HG02571 (cell line): ENCODE data around the gene S100A2.

Source experiments
- ATAC-seq: cut with Tn5 transposase; IDR thresholded peaks from one replicate; pipeline ENCODE4 v1.9.1; 2021; ENCODE audit warnings: mild to moderate bottlenecking, moderate library complexity; ENCODE audit not compliant: unreplicated experiment

The S100A2 gene

DNA sequence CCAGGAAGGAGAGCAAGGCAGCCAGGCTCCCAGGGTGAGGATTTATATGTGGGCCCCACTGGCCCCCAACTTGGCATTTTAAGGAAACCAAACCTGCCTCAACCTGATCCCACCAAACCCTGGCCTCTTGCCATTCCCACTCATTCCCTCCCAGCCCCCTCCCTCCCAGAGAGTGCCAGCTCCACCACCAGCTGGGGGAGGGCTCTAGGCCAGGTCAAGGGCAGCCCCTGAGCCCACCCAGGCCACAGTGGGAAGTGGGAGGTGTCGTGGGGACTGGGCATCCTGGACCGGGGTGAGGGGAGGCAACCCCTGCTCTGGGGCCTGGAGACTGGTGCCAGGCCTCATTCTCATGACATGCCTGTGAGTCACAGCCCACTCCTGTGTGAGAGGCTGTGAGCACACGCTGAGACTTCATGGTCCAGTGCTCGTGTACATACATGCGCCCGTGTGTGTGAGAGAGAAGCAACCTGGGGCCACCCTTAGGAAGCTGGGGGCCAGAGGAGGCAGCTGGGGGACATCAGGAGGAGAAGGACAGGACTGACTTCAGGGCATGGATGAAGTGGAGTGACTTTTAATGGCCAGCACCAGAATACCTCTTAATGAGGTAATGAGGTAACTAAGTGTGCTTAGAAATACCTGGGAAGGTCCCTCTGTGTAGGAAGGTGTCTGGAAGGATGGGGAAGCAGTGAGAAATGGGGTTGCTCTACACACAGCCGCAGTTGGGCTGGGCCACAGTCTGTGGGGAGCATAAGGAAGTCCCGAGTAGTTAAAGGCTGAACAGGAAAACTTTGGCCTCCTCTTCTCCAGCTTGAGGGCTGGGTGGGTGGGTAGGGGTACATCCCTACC lies at the start of gene S100A2:
S100A2 (minus strand) TSS at position 316 of the 846 bp plus-strand sequence. CDS start 1,967 bp downstream, outside the sequence.
- no peak for ATAC-seq

DNA sequence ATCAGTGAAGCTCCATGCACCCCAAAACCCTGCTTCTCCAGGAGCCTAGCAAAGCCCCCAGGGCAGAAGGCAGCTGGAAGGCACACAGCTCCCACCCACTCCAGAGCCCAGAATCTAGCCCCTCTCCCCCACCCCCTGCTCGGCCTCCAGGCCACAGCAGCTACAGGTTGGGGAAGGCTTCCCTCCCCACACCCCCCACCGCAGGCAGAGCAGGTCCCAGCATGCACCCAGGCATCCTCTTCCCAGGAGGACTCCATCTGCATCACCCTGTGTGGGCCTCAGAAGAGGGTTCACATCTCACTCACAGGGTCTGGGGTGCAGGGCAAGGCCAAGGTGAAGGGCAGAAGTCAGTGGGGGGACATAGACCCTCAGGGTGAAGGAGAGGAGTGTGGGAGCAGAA lies 49.8 kb upstream of the S100A2 start:
- ATAC-seq: no peak

DNA sequence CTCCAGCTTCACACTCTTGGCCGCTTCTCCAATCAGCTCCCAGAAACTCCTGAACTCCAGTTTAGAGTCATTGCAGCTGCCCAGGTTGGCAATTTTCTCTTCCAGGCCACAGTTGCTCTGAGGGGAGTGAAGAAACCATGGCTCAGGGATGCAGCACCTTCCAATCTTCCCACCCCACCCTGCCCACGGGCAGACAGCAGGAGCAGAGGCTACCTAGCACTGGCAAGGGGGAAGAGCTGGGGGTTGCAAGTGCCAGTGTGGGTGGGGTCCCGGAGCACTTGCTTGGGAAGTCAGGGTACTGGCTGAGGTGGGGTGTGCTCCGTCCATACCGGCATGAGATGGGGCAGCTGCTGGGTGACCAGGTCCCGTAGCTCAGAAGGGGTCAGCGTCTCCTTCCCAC lies 49.3 kb upstream of the S100A2 start:
- no peak for ATAC-seq

DNA sequence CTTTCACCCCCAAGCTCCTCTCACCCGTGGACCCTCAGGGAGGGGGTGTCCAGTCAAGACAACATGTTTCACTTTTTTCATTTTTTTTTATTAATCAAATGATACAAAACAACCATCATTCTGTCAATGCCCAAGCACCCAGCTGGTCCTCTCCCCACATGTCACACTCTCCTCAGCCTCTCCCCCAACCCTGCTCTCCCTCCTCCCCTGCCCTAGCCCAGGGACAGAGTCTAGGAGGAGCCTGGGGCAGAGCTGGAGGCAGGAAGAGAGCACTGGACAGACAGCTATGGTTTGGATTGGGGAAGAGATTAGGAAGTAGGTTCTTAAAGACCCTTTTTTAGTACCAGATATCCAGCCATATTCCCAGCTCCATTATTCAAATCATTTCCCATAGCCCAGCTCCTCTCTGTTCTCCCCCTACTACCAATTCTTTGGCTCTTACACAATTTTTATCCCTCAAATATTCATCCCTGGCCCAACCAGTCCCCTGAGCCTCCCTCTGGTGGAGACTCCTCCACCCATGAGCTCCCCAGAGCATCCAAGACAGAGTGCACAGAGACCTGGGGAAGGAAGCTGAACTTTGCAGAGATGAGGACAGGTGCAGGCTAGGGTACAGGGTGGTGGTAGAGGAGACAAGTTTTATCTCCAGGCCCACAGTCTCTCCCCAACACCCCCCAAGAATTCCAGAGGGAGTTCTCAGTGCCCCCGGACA lies 48.7 kb upstream of the S100A2 start:
- no peak for ATAC-seq

DNA sequence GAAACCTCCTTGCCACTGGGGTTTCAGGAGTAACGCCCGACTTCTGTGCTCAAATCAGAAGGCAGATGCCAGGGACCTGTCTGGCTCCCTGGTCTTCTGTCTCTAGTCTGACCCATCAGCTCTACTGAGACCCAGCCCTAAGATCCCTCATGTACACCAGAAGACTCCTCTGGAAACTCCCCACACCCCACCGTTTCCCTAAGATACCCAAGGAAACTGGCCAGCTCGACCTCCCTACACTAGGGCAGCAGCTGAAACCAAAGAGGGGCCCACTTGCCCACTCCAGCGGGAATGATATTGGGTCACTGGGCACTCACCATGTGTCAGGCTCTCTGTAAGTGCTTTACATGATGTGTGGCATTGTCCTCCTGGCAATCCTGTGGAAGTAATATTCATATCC lies 47.8 kb upstream of the S100A2 start:
- ATAC-seq: no peak

DNA sequence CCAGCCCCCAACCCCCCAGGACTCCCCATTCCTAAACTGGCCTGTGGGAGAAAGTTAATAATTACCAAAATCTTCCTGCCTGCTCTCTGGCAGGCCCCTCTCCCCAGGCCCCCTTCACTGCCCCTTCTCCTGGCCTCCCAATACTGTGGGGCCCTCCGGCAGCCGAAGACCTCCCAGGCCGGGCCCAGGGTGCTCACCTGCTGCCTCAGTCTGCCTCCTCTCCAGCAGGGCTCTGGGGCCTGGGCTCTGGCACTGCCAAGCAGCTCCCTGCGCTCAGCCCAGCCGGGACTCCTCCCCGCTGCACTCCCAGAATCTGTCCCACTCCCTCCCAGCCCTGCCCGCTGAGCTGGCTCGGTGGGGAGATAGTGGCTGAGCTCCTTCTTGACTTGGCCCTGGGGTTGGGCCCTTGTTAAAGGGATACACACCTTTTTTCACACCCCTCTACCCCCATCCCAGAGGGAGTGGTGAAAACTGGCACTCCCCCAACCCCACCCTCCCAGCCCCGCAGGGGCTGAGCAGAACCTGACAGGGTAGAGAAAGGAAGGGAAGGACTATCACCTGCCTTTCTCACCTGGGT lies 47.2 kb upstream of the S100A2 start, which contains the start of gene S100A16:
S100A16 (minus strand) TSS at position 383 of the 577 bp plus-strand sequence. CDS start 4,986 bp downstream, outside the sequence.
- no peak for ATAC-seq

DNA sequence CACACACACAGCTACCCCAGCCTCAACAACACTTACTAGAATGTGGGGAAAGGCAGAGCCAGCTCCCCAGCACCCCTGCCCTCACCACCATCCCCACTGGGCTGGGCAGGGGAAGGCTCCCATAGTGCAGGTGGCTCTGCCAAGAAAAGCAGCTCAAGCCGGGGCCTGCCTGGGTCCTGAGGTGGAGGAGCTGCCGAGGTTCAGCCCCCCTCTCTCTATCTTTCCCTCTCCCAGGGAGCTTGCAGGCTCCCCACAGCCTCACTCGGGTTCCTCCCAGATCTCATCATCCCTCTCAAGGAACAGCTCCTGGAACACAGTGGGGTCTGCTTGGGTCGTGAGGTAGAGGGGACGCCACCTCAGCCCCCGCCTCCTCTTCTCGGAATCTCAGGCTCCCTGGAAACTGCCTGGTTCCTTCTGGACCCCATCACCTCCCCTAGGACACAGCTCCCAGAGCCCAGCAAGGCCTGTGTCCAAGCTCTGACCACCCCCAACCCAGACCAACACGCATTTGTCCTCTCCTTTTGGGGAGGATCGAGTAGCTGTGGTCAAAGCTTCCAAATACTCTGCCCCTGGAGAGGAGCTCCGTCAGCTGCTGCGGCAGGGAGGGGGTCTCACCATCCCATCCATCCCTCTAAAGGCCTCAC lies 46.6 kb upstream of the S100A2 start:
- no peak for ATAC-seq

DNA sequence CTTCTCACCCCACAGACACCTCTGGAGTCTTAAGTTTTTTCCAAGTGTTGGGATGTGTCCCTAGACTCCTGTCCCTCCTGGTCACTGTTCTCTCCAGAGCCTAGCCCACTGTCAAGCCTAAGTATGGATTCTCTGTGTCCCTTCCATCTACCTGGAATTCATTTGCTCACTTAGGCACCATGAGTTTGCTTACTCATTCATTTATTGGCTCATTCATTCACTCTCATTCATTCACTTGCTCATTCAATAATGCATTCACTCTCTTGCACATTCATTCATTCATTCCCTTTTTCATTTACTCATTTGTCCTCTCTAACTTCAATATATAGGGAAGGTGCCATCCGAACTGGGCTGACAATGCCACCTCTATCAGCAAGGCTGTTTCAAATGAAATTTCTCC lies 45.7 kb upstream of the S100A2 start:
- ATAC-seq: no peak

DNA sequence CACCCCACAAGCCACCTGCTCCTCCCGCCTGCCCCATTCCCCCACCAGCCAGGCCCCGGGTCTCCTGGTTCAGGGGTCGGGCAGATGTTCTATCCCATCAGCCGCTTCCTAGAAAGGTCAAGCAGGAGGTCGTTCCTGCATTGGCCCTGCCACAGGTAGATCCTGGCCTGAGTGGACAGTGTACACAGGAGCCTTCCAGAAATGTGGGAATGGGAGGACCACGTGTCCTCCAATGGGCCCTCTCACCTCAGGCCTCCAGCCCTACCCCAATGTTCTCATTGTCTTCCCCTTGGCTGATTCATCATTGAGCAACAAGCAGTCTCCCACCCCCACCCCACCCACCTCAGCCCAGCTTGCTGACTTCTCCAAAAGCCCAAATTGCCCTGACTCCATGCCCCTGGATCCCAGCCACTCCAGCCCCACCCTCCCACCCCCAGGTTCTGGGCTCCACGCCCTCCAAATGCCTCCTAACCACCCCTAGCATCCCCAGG lies 45.2 kb upstream of the S100A2 start:
- no peak for ATAC-seq

DNA sequence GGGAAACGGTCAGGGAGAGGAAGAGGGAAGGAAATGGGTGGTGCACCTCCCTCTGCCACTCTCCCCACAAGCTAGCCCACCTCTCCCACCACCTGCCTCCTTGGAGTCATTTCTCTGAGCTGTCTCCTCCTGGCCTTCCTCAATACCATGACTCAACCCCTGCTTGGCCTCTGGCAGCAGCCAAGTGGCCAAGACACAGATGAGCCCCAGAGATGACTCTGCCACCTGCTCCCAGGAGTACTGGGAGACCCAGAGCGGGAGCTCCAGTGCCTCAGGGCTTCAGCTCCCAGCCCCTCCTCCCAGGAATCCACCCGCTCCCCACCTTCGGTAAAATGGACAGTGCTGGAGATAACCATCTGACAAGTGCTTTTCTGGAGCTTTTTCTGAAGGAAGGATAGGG lies 44.7 kb upstream of the S100A2 start:
- ATAC-seq: no peak

DNA sequence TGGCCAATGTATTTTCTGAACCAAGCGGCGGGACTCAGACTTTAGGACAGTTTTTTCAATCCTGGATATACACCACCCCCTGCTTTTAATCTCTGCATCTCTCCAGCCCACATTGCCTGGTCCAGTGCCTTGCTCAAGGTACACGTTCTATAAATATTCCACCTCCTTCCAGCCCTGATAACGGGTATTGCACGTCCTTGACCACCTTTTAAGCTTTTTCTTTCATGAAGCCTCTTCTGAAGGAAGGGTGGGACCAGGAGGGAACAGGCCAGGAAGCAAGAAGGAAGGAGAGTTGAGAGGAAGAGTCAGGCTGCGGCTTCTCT lies 43.9 kb upstream of the S100A2 start:
- no peak for ATAC-seq

DNA sequence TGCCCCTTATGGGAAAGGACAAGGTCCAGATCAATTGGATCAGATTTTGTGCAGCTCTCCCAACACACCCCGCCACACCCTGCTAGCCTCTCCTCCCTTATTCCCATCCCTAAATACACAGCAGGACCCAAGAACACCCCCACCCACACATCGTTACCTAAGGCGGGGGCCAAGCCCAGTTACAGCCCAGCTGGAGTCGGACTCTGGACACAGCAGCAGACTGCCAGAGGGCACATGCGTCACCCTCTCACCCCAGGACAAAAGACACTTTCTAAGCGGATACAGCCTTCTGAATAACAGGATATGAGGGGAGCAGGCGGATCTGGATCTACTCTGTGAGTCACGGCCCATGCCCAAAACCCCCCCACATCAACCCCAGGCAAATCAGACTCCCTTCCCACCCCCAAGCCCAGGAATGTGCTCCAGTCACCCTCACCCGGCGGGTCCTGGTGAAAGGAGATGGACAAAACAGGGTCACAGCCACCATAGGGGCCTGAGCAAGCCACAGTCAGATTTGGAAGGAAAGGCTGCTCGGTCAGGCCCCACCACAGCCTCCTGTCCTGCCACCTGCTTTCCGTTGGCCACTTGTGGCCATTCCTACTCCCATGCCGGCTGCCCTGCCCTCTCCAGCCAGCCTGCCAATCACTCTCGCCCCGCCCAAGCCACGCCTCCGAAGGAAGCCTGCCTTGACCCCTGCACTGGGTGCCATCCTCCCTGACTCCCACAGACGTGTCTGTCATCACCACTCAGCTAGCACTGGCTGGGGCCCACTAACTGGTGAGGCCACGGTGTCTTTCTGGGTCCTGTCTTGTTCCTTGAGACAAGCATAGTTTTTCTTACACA lies 43.3 kb upstream of the S100A2 start:
- ATAC-seq: no peak

DNA sequence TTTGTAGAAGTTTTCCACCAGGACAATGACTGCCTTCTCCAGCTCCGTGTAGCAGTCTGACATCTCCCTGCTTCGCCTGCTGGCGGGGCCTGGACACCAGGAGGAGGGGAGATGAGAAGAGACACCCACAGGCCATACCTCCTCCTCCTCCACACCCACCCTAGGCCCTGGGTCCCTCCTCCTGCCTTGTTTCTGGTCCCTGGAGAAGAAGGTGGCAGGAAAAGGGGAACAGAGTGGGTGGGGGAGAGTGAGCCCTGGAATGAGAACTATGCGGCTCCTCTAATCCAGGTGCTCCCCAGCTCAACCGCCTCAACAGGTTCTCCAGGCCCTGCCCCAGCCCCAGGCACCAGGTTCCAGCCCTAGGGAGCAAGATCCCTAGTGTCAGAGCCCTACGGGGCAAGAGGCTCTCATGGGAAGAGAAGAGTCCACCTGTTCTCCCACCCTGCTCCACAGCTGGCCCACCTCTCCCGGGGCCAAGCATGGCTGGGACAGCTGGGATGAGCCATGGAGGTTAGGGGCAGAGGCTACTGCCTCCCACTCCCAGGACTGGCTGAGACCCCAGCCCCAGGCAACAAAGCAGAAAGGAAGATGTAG lies 42.5 kb upstream of the S100A2 start:
- ATAC-seq: no peak

DNA sequence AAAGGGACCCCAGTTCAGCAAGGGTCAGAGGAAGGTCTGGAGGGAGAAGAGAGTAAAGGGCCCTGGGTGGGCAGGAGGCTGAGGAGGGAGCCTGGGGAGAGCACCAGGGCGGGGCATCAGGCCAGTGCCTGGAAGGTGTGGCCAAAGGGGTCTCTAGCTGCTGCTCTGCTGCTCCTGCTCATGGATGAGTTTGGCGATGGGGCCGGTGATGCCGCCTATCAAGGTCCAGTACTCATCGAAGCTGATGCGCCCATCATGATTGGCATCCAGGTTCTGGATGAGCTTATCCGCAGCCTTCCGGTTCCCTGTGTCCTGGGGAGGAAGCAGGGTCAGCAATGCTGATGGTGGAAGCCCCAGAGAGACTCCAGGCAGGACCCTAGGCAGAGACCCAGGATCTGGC lies 41.7 kb upstream of the S100A2 start:
- no peak for ATAC-seq

DNA sequence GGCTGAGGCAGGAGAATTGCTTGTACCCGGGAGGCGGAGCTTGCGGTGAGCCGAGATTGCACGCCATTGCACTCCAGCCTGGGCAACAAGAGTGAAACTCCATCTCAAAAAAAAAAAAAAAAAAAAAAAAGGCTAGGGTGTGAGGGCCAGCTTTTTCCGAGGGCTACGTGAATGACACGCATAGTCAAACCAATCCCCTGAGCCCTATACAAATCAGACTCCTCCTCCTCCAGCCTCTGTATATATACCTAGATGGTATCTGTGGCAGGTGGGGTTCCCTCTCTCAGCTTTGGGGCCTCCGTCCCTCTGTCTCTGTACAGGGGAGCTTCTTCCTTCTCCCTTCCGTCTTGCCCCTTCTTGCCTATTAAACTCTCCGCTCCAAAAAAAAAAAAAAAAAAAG lies 40.5 kb upstream of the S100A2 start:
- ATAC-seq: no peak

DNA sequence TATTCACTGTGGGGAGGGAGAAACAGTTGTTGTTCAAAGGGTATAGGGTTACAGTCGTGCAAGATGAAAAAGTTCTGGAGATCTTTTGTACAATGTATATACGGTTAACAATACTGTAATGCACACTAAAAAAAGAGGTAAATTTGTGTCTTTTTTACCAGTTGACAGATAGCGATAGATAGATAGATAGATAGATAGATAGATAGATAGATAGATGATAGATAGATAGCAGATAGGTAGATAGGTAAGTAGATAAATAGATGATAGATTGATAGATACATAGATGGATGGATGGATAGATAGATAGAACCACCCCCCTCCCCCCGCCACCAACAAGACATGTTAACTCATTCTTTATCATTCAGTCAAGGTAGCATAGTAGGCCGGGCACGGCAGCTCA lies 37.1 kb upstream of the S100A2 start:
- ATAC-seq: no peak

DNA sequence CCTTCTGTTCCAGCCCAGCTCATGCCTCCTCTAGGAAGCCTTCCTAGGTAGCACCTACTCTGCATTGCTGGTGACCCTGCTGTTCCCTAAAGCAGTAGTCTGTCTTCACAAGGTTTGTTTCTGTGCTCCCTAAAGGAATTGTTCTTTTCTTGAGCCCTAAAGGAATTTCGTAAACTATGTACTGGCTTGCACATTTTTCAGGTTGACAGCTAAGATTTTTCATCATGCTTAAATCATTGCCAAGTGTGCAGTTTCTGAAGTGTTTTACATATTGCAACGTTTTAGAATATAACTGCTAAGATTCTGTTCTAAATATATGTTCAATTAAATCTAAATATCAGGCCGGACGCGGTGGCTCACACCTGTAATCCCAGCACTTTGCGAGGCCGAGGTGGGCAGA lies 34.2 kb upstream of the S100A2 start:
- no peak for ATAC-seq

DNA sequence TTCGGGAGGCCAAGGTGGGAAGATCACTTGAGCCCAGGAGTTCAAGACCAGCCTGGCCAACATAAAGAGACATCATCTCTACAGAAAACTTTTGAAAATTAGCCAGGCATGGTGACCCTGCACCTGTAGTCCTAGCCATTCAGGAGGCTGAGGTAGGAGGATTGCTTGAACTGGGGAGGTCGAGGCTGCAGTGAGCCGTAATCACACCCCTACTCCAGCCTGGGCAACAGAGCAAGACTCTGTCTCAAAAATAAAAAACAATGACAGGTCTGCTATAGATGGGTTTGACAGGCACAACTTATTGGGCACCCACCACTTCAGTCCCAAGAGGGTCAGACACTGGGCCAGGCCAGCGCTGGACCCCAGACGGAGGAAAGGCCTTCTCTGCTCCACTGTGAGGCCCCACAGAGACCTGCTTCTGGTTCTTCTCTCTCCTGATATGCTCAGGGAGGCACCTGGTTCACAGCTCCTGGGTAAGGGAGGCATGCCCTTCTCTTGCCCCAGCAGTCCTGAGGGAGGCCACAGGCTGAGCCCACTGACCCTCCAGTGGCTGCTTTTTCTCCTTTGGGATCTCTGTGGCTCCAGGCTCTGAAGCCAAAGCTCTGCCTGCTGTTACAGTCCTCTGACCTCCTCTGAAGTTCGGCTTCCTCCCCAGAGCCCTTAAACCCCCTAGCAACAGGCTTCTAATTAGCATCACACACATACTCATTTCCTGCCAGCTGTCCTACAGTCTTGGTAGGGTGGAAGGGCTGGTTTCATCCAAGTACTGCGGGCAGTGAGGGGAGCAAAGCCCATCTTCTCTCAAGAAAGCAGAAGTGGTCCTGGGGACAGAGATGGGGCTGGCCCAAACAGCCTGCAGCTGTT lies 32.9 kb upstream of the S100A2 start:
- peak; percentile 91 for ATAC-seq

DNA sequence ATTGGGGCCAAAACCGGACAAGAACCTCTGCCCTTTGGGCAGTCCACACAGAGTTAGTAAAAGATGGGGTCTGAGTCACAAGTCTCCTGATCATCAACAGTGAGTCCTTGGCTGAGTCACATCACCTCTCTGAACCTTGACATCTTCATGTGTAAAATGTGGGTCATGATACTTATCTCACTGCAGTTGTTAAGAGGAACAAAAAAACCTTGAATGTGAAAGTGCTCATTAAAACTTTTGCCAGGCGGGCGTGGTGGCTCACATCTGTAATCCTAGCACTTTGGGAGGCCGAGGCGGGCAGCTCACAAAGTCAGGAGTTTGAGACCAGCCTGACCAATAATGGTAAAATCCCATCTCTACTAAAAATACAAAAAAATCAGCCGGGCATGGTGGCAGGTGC lies 31.6 kb upstream of the S100A2 start:
- no peak for ATAC-seq
